Neutrophil (primary cell): ENCODE results near the gene CSTPP1.

ENCODE experiments used
- H3K27ac ChIP-seq: fragments of 200-600 bp; sonication (generic); 2 replicates; pipeline ENCODE4 v1.5.1; 2016; ENCODE audit warnings: mild to moderate bottlenecking, moderate library complexity
- H3K27me3 ChIP-seq: fragments of 200-600 bp; sonication (generic); 2 replicates; pipeline ENCODE4 v1.6.0; 2016; ENCODE audit warnings: mild to moderate bottlenecking
- H3K36me3 ChIP-seq: fragments of 200-600 bp; sonication (generic); 2 replicates; pipeline ENCODE4 v1.5.1; 2017
- H3K4me1 ChIP-seq, 2 experiments: fragments of 200-600 bp in 1 of 2; sonication (generic) in 1 of 2; 1 replicate in 1 of 2; 2 replicates in 1 of 2; pipeline versions ENCODE4 v1.5.1 to v1.6.1; 2013 to 2016; ENCODE audit warnings: low read depth in 1 of 2, low read length in 1 of 2, mild to moderate bottlenecking in 1 of 2, moderate library complexity in 1 of 2; ENCODE audit not compliant: control insufficient read depth in 1 of 2, insufficient read depth in 1 of 2
- H3K4me3 ChIP-seq, 2 experiments: fragments of 200-600 bp in 1 of 2; sonication (generic) in 1 of 2; 1 replicate in 1 of 2; 2 replicates in 1 of 2; pipeline ENCODE4 v1.5.1; 2013 to 2016; ENCODE audit warnings: low read depth in 1 of 2, low read length in 1 of 2, mild to moderate bottlenecking in 1 of 2, moderate library complexity in 1 of 2
- H3K9me3 ChIP-seq: fragments of 200-600 bp; sonication (generic); 2 replicates; pipeline ENCODE4 v1.5.1; 2016
- CTCF ChIP-seq: fragments of 200-600 bp; sonication (generic); IDR thresholded peaks from 2 replicates; pipeline ENCODE4 v1.5.1; 2016; ENCODE audit warnings: antibody characterized with exemption

Gene CSTPP1

DNA sequence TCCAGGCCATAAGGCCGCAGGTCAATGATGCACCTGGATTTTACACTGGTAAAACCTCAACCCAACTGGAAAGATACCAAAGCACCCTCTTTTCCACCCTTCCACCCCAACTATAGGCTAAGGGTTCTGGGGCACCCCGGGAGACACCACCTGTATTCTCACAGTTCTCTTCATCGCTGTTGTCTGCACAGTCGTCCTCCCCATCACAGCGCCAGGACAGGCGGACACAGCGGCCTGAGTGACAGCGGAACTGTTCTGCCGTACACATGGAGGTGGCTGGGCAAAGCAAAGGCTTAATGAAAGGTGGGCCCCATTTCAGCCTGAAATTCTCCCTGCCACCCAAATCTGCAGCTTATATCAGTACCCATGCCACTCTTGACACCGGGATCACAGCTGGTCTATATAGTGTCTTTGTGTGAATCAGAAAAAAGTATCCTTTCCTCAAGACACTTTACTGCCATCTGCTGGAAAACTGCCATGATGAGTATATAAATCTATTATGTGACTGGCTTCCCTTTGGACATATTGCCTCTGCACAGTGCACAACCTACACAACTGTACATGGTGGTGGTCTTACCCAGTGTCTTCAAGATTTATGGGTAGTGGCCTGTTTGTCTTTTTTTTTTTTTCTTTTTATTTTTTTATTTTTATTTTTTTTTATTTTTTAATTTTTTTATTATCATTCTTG, 39.7 kb upstream of the CSTPP1 start:
- no peak overlapping the region for H3K4me3 ChIP-seq
- H3K4me1 ChIP-seq = no peaks in the 10 kb centered on the region
- H3K9me3 ChIP-seq = no peaks in the 10 kb centered on the region
- H3K27ac ChIP-seq = no peak overlapping the region
- no peaks in the 10 kb centered on the region for H3K36me3 ChIP-seq
- TF ChIP-seq CTCF = no peak
- H3K27me3 ChIP-seq = no peaks in the 10 kb centered on the region

GRCh38 chr11:46898396-46899095, 38.0 kb upstream of the CSTPP1 start:
- H3K4me3 ChIP-seq = no peak overlapping the region
- no peaks in the 10 kb centered on the region for H3K9me3 ChIP-seq
- H3K27ac ChIP-seq = no peak overlapping the region
- no peak for TF ChIP-seq CTCF
- no peaks in the 10 kb centered on the region for H3K36me3 ChIP-seq
- no peaks in the 10 kb centered on the region for H3K4me1 ChIP-seq
- H3K27me3 ChIP-seq = peaks cover under 1% of the 10 kb centered on the region

DNA sequence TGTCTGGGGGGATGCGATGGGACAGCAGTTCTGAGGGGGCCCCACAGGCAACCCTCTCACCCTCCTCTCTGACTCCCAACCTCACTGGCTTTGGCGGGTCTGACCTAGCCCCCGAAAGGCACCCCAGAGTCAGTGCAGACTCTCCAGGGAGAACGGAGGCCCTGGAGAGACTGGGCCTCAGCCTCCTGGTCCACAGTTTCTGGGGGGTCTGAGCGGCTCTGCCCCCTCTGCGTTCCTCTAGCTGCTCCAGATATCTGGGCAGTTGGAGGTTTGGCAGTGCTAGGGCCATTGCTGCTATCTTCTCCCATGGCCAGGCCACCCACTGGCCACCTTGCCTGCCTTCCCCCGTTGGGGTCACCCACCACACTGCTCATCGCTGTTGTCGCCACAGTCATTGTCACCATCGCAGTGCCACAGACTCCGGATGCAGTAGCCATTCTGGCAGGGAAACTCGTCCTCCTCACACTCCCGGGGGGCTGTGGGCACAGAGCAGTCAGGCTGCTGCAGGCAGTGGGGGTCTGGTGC, 37.0 kb upstream of the CSTPP1 start:
- H3K36me3 ChIP-seq = no peaks in the 10 kb centered on the region
- no peak for TF ChIP-seq CTCF
- H3K4me3 ChIP-seq = no peak overlapping the region
- no peaks in the 10 kb centered on the region for H3K4me1 ChIP-seq
- no peaks in the 10 kb centered on the region for H3K9me3 ChIP-seq
- H3K27me3 ChIP-seq = peaks cover 6% of the 10 kb centered on the region
- no peak overlapping the region for H3K27ac ChIP-seq

- Histone ChIP-seq H3K4me3 (no peak overlapping the region), H3K4me1 (no peaks in the 10 kb centered on the region), H3K27ac (no peak overlapping the region), H3K27me3 (peaks cover 6% of the 10 kb centered on the region), H3K9me3 (no peaks in the 10 kb centered on the region), H3K36me3 (no peaks in the 10 kb centered on the region)
- TF ChIP-seq CTCF = no peak
These were observed 36.3 kb upstream of the CSTPP1 start for GRCh38 chr11:46900091-46900746.

DNA sequence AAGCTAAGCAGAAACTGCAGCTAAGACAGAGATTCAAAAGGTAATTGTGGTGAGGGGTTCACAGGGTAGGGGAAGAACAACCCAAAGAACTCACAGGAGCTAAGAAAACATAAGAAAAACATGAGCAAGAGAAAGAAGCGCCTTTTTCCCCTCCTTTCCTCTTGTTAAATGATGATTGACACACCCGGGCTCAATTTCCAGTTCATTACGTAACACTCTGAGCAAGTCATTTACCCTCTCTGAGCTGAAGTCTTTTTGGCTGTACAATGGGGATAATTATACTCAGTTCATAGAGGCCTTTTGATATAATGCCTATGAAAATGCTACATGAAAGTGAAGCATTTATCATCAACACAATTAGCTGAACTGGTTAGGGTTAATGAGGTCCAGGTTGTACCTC, 35.4 kb upstream of the CSTPP1 start:
- Histone ChIP-seq H3K4me3 (no peak overlapping the region), H3K9me3 (no peaks in the 10 kb centered on the region), H3K27ac (no peak overlapping the region), H3K27me3 (peaks cover 6% of the 10 kb centered on the region), H3K4me1 (no peaks in the 10 kb centered on the region), H3K36me3 (no peaks in the 10 kb centered on the region)
- no peak for TF ChIP-seq CTCF
